ENCODE data around the gene TCTN2.

- TF ChIP-seq EZH2 (IDR thresholded peaks at IDR 0.05; ENCODE audit: low read length, missing control alignments) (no peak), CTCF (conservative IDR thresholded peaks at IDR 0.05 in 1 of 2, IDR thresholded peaks at IDR 0.05 in 1 of 2; ENCODE audit: low read depth in 1 of 2, low read length in 2 of 2) (no peak)
These were observed 35.0 kb downstream of the TCTN2 start for GRCh38 chr12:123705935-123706334.

Measured in fibroblast of lung (primary cell).